GM12878 (cell line): ENCODE data around the gene NFS1. TPM values are rescaled to one million over a fixed set of nuclear protein-coding genes. Genes with fewer than 3 reads are reported as not detected.
"Not testable (repeated sequence)": the region's sequence is repeated elsewhere in the genome, so short reads cannot be mapped to it uniquely, and the experiment has no call there.

Experiments used
- ATAC-seq: fragments of 200-7000 bp; cut with Tn5 transposase; 3 replicates; pipeline ENCODE4 v1.9.1; 2020; ENCODE audit warnings: mild to moderate bottlenecking, moderate library complexity
- BruUV-seq: library from RNA; stranded (reverse); fragments of 400-500 nt; replicated peaks from 2 replicates; lab custom pipeline; 2021; lab: Mats Ljungman, UMichigan
- CTCF ChIA-PET: fragments of 300-600 bp; sonication (Branson Sonifier 250); formaldehyde crosslinking; extraction: SDS; loops from one replicate; lab custom pipeline; 2021; ENCODE audit warnings: inconsistent platforms; lab: Yijun Ruan, JAX
- POLR2A ChIA-PET: fragments of 350-600 bp; formaldehyde crosslinking; extraction: SDS; loops from one replicate; lab custom pipeline; 2021; ENCODE audit warnings: inconsistent platforms; lab: Charles Lee
- RAD21 ChIA-PET: fragments of 300-600 bp; sonication (Branson Sonifier 250); formaldehyde crosslinking; loops from one replicate; lab custom pipeline; 2023; ENCODE audit warnings: antibody characterized with exemption; ENCODE audit not compliant: unreplicated experiment; lab: Charles Lee
- SMC1A ChIA-PET: fragments of 300-600 bp; sonication (Branson Sonifier 250); formaldehyde crosslinking; loops from one replicate; lab custom pipeline; 2023; ENCODE audit not compliant: unreplicated experiment, uncharacterized antibody; lab: Charles Lee
- DNase-seq: peaks from one replicate; pipeline ENCODE4 v3.0.0-alpha.2; 2011; ENCODE audit warnings: low read depth, low spot score
- FAIRE-seq: peaks from 3 replicates; lab custom pipeline; 2011; peaks lifted over from hg19 to GRCh38; lab: Jason Lieb, UNC
- H2AFZ ChIP-seq: 2 replicates; pipeline ENCODE4 v1.6.0; 2011; ENCODE audit warnings: low read depth, low read length, control low read depth; ENCODE audit not compliant: control insufficient read depth
- H3K27ac ChIP-seq: 2 replicates; pipeline ENCODE4 v1.5.1; 2011; ENCODE audit warnings: control low read depth; ENCODE audit not compliant: control insufficient read depth, insufficient read depth
- H3K27me3 ChIP-seq, 2 experiments: replicated peaks in 1 of 2; 2 replicates each; pipeline versions ENCODE4 v1.6.0 to v1.6.1; 2011; ENCODE audit warnings: low read length in 1 of 2; ENCODE audit not compliant: control insufficient read depth in 2 of 2, insufficient read depth in 2 of 2
- H3K36me3 ChIP-seq, 2 experiments: 2 replicates each; pipeline ENCODE4 v1.5.1; 2011; ENCODE audit warnings: low read length in 1 of 2; ENCODE audit not compliant: control insufficient read depth in 2 of 2, insufficient read depth in 2 of 2
- H3K4me1 ChIP-seq: 2 replicates; pipeline ENCODE4 v1.6.1; 2011; ENCODE audit warnings: mild to moderate bottlenecking, low read length, moderate library complexity, mixed read lengths; ENCODE audit not compliant: control insufficient read depth, insufficient read depth
- H3K4me2 ChIP-seq: 2 replicates; pipeline ENCODE4 v1.6.0; 2011; ENCODE audit warnings: control low read depth; ENCODE audit not compliant: control insufficient read depth, insufficient read depth
- H3K4me3 ChIP-seq: fragments of 200-600 bp; sonication (generic); 2 replicates; pipeline ENCODE4 v1.5.1; 2016
- H3K79me2 ChIP-seq: 2 replicates; pipeline ENCODE4 v1.6.0; 2011; ENCODE audit warnings: low read length; ENCODE audit not compliant: control insufficient read depth, insufficient read depth
- H3K9ac ChIP-seq: 2 replicates; pipeline ENCODE4 v1.8.0; 2011; ENCODE audit warnings: low read length, control low read depth, mixed read lengths; ENCODE audit not compliant: control insufficient read depth, insufficient read depth
- H3K9me3 ChIP-seq: replicated peaks from 3 replicates; pipeline ENCODE4 v1.5.1; 2011; ENCODE audit warnings: mild to moderate bottlenecking, low read length; ENCODE audit not compliant: control insufficient read depth, insufficient read depth
- H4K20me1 ChIP-seq: 2 replicates; pipeline ENCODE4 v1.6.0; 2011; ENCODE audit not compliant: control insufficient read depth, insufficient read depth
- BACH1 ChIP-seq: fragments of 450-650 bp; IDR thresholded peaks from 2 replicates; pipeline ENCODE4 v1.6.1; 2017; ENCODE audit warnings: mild to moderate bottlenecking, borderline replicate concordance
- MYC ChIP-seq: IDR thresholded peaks from 2 replicates; pipeline ENCODE4 v1.6.1; 2011; ENCODE audit warnings: mild to moderate bottlenecking, low read length, moderate library complexity, inconsistent platforms; ENCODE audit not compliant: insufficient read depth, insufficient replicate concordance, insufficient read length, severe bottlenecking
- NR2C2 ChIP-seq: IDR thresholded peaks from 2 replicates; pipeline ENCODE4 v1.6.1; 2011; ENCODE audit warnings: borderline replicate concordance, low read depth; ENCODE audit not compliant: control insufficient read depth, insufficient read length
- POLR2AphosphoS5 ChIP-seq: IDR thresholded peaks from 2 replicates; pipeline ENCODE4 v1.6.1; 2011; ENCODE audit warnings: mild to moderate bottlenecking, low read length, inconsistent platforms
- RELA ChIP-seq: fragments of 450-650 bp; IDR thresholded peaks from 2 replicates; pipeline ENCODE4 v1.8.0; 2014; ENCODE audit warnings: borderline replicate concordance; ENCODE audit not compliant: partially characterized antibody
- SPI1 ChIP-seq: IDR thresholded peaks from 2 replicates; pipeline ENCODE4 v1.6.1; 2011; ENCODE audit warnings: low read depth, mild to moderate bottlenecking, low read length, moderate library complexity, borderline replicate concordance; ENCODE audit not compliant: insufficient read depth
- ZNF384 ChIP-seq: IDR thresholded peaks from 2 replicates; pipeline ENCODE4 v1.6.1; 2012; ENCODE audit warnings: low read depth, mild to moderate bottlenecking, low read length, improper control_type of control experiment, borderline replicate concordance
- WGBS: methylation state at CpG from one replicate; pipeline ENCODE4 v1.1.6; 2016; ENCODE audit warnings: low lambda C conversion rate; ENCODE audit not compliant: insufficient replicate concordance, insufficient coverage; ENCODE audit errors: missing lambda C conversion rate; 5-methylcytosine and 5-hydroxymethylcytosine counted together
- in situ Hi-C: fragments of 300-500 bp; cut with MboI; formaldehyde crosslinking; loops from 9 replicates; pipeline ENCODE4 v1.14.3; 2018; ENCODE audit warnings: mixed read lengths
- intact Hi-C: fragments of 100-400 bp; cut with micrococcal nuclease; formaldehyde crosslinking; loops from one replicate; pipeline ENCODE4 v1.14.2; 2022; ENCODE audit not compliant: unreplicated experiment
- polyA plus RNA-seq, 11 experiments: library from polyadenylated mRNA; depleted of rRNA in 4 of 11; unstranded in 6 of 11; stranded (reverse) in 5 of 11; fragments of >200 nt; fragmentation: Nextera tagmentation in 4 of 11; fragmentation: Illumina TruSeq in 1 of 11; extraction: Ambion mirVana in 4 of 11; extraction: Trizol in 1 of 11; gene quantifications; 1 replicate in 1 of 11; 2 replicates in 10 of 11; pipeline versions ENCODE4 v1.2.1 to v1.2.3, GENCODE V29; 2011 to 2016; ENCODE audit warnings: inconsistent platforms in 2 of 11, missing spikeins in 2 of 11, low read depth in 1 of 11
- total RNA-seq, 4 experiments: library from RNA; depleted of rRNA in 3 of 4; stranded (reverse); fragments of >200 nt in 3 of 4; fragmentation: Illumina TruSeq in 1 of 4; extraction: Trizol in 1 of 4; gene quantifications; 2 replicates each; pipeline versions ENCODE4 v1.2.1 to v1.2.3, GENCODE V29; 2013 to 2021
- TF ChIP-seq, protein P1 (sequence below): fragments of 450-650 bp; IDR thresholded peaks from 2 replicates; pipeline ENCODE4 v1.6.1; 2016; ENCODE audit warnings: mild to moderate bottlenecking
- TF ChIP-seq, protein P2 (sequence below): fragments of 450-650 bp; conservative IDR thresholded peaks from 2 replicates; pipeline ENCODE4 v1.6.1; 2017; ENCODE audit warnings: mild to moderate bottlenecking, moderate library complexity

NFS1 gene
- total and polyA plus RNA-seq, 10 of the 15 experiments (the other 5 are each of a cell fraction or from before 2014, with no cell fraction given), result 9.2 to 74.1 (median 38.6) TPM

DNA sequence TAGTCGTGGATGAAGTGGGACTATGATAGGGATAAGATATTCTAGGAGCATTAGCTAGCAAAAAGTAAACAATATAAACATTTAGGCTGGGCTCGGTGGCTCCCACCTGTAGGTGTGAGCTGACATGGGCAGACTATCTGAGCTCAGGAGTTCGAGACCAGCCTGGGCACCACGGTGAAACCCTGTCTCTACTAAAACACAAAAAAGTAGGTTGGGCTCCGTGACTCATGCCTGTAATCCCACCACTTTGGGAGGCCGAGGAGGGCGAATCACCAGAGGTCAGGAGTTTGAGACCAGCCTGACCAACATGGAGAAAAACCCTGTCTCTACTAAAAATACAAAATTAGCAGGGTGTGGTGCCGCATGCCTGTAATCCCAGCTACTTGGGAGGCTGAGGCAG is 19.2 kb upstream of the NFS1 start:
- H4K20me1 ChIP-seq, H3K27ac ChIP-seq, H3K4me1 ChIP-seq, H3K4me3 ChIP-seq, H2AFZ ChIP-seq, H3K9me3 ChIP-seq, DNase-seq, ATAC-seq, H3K9ac ChIP-seq, BruUV-seq, H3K27me3 ChIP-seq, in situ Hi-C loops, intact Hi-C loops, H3K4me2 ChIP-seq, FAIRE-seq, RAD21 ChIA-PET: not testable (repeated sequence)
- peaks cover 35% of the 10 kb centered on the region for H3K79me2 ChIP-seq
- CTCF ChIA-PET, result interaction anchor here (0.6 to 1.9 kb wide), 3 partner anchors 12 to 19 kb away, joined by 3 to 4 read pairs (median 4); partner anchors contain the start of genes NFS1 and ROMO1
- POLR2A ChIA-PET, result interaction anchor here (0.6 to 2.9 kb wide), 5 partner anchors 10 to 95 kb away, joined by 3 to 15 read pairs (median 5); no protein-coding TSS in a partner anchor
- peaks cover 29 to 59% of the 10 kb centered on the region in 2 experiments for H3K36me3 ChIP-seq
- 88% methylated on average over 8 of the region's 8 CpGs for WGBS
- SMC1A ChIA-PET, result interaction anchor here (0.7 to 2.1 kb wide), 3 partner anchors 13 to 191 kb away, joined by 3 to 7 read pairs (median 6); no protein-coding TSS in a partner anchor
- TF ChIP-seq POLR2AphosphoS5, result peak; percentile 35; the same call in 1 of the 2 replicates
- TF ChIP-seq, all 136 proteins: peak for 1; not testable (repeated sequence) for 135

DNA sequence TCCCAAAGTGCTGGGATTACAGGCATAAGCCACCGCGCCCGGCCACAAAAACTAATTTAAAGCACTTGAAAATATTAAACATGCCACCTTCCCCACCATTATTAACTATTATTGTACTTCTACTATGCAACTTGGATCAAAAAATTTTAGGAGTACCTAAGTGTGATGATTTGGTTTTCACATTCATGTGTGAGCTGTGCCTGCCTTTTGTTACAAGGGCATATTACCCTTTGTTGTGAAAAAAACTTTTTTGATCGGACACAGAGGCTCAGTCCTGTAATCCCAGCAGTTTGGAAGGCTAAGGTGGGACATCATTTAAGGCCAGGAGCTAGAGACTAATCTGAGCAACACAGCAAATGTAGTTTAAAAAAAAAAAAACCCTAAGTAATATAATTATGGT is 17.2 kb upstream of the NFS1 start:
- intact Hi-C loops, result no loop called here
- in situ Hi-C loops, result no loop called here
- ChIA-PET SMC1A (interaction anchor here (0.9 kb wide), 1 partner anchor 13 kb away, joined by 3 read pairs; no protein-coding TSS in a partner anchor), POLR2A (interaction anchor here (1.2 kb wide), 1 partner anchor 12 kb away, joined by 3 read pairs; no protein-coding TSS in a partner anchor), RAD21 (no interaction called here), CTCF (interaction anchor here (0.9 kb wide), 1 partner anchor 168 kb away, joined by 3 read pairs; no protein-coding TSS in a partner anchor)
- Histone ChIP-seq H3K9ac (no peak overlapping the region), H3K4me1 (peaks cover 15% of the 10 kb centered on the region), H3K9me3 (no peaks in the 10 kb centered on the region), H3K79me2 (peaks cover 39% of the 10 kb centered on the region), H3K36me3 (peaks cover 30 to 65% of the 10 kb centered on the region in 2 experiments), H3K4me3 (no peak overlapping the region), H2AFZ (no peak overlapping the region), H3K27me3 (no peaks in the 10 kb centered on the region), H3K4me2 (no peak overlapping the region), H3K27ac (no peak overlapping the region), H4K20me1 (peaks cover 20% of the 10 kb centered on the region)
- 96% methylated on average over 4 of the region's 4 CpGs for WGBS
- no peak for ATAC-seq
- BruUV-seq, result no TSS peak
- no peak for DNase-seq
- FAIRE-seq, result no peak
- TF ChIP-seq, protein P1, sequence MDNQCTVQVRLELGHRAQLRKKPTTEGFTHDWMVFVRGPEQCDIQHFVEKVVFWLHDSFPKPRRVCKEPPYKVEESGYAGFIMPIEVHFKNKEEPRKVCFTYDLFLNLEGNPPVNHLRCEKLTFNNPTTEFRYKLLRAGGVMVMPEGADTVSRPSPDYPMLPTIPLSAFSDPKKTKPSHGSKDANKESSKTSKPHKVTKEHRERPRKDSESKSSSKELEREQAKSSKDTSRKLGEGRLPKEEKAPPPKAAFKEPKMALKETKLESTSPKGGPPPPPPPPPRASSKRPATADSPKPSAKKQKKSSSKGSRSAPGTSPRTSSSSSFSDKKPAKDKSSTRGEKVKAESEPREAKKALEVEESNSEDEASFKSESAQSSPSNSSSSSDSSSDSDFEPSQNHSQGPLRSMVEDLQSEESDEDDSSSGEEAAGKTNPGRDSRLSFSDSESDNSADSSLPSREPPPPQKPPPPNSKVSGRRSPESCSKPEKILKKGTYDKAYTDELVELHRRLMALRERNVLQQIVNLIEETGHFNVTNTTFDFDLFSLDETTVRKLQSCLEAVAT, result no peak
- no peak for TF ChIP-seq SPI1
- no peak for TF ChIP-seq POLR2AphosphoS5
- TF ChIP-seq NR2C2, result no peak
- no peak for TF ChIP-seq MYC
- TF ChIP-seq, protein P2, sequence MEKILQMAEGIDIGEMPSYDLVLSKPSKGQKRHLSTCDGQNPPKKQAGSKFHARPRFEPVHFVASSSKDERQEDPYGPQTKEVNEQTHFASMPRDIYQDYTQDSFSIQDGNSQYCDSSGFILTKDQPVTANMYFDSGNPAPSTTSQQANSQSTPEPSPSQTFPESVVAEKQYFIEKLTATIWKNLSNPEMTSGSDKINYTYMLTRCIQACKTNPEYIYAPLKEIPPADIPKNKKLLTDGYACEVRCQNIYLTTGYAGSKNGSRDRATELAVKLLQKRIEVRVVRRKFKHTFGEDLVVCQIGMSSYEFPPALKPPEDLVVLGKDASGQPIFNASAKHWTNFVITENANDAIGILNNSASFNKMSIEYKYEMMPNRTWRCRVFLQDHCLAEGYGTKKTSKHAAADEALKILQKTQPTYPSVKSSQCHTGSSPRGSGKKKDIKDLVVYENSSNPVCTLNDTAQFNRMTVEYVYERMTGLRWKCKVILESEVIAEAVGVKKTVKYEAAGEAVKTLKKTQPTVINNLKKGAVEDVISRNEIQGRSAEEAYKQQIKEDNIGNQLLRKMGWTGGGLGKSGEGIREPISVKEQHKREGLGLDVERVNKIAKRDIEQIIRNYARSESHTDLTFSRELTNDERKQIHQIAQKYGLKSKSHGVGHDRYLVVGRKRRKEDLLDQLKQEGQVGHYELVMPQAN, result no peak
- no peak for TF ChIP-seq BACH1
- TF ChIP-seq RELA, result no peak
- no peak for TF ChIP-seq ZNF384
